ENCODE results near the gene GTF2H3.

- TF ChIP-seq CTCF (IDR thresholded peaks at IDR 0.05) (no peak), POLR2A (IDR thresholded peaks at IDR 0.05) (no peak)
Observed at GRCh38 chr12:123614531-123614930, 19.1 kb upstream of the GTF2H3 start.
